Measurements from ENCODE around the gene UIMC1. TPM values are rescaled to one million over a fixed set of nuclear protein-coding genes. Genes with fewer than 3 reads are reported as not detected.
A peak's percentile ranks its signal among the peaks of the same experiment; 100 is the strongest.

The UIMC1 gene
- total and polyA plus RNA-seq, 2 experiments from 2014 or later: 25.3 to 30.8 TPM

DNA sequence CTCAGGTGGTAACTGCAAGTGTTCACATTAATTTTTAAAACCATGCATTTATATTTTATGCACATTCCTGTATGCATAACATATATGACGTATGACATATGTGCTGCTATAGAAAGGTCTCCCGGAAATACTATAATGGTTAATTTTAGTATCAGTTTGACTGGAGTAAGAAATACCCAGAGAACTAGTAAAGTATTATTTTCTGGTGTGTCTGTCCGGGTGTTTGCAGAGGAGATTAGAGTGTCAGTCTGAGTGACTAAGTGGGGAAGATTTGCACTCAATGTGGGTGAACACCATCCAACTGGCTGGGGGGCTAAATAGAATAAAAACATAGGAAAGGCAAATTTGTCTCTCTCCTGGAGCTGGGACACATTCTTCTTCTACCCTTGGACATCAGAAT lies 26.9 kb downstream of the UIMC1 start:
- Histone ChIP-seq H3K9me3 (ENCODE audit: low read depth) (no peaks in the 10 kb centered on the region), H3K27ac (no peak overlapping the region), H3K4me3 (no peak overlapping the region), H3K36me3 (peaks cover 17% of the 10 kb centered on the region), H3K27me3 (no peaks in the 10 kb centered on the region), H3K4me1 (ENCODE audit: low read depth) (no peaks in the 10 kb centered on the region)
- TF ChIP-seq, protein P1, sequence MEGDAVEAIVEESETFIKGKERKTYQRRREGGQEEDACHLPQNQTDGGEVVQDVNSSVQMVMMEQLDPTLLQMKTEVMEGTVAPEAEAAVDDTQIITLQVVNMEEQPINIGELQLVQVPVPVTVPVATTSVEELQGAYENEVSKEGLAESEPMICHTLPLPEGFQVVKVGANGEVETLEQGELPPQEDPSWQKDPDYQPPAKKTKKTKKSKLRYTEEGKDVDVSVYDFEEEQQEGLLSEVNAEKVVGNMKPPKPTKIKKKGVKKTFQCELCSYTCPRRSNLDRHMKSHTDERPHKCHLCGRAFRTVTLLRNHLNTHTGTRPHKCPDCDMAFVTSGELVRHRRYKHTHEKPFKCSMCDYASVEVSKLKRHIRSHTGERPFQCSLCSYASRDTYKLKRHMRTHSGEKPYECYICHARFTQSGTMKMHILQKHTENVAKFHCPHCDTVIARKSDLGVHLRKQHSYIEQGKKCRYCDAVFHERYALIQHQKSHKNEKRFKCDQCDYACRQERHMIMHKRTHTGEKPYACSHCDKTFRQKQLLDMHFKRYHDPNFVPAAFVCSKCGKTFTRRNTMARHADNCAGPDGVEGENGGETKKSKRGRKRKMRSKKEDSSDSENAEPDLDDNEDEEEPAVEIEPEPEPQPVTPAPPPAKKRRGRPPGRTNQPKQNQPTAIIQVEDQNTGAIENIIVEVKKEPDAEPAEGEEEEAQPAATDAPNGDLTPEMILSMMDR (IDR thresholded peaks at IDR 0.05; ENCODE audit: low read depth, low read length): no peak
- no peak for DNase-seq (ENCODE audit: low read depth in 1 of 2, low spot score in 1 of 2)

DNA sequence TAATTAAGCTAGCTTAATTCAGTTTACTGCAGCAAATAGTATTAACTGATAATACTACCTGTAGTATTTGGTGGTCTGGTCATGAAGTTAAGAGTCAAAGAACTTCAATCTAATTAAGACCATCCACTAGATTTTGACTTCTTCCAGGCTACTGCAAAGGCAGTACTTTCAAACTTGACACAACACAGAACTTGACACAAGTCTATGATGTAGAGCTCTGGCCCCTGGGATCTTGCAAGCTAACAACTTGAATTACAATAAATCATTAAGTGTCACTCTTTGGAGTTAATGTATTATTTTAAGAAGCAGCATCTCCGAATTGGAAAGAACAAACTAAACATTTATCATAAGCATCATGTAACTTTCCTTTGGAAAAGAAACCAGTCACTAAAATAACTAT lies 40.9 kb downstream of the UIMC1 start:
- H3K36me3 ChIP-seq: peaks cover 22% of the 10 kb centered on the region
- TF ChIP-seq, protein P1 (IDR thresholded peaks at IDR 0.05; ENCODE audit: low read depth, low read length): no peak
- DNase-seq (ENCODE audit: low read depth in 1 of 2, low spot score in 1 of 2): peak in 1 of 2 donors; percentile 8

DNA sequence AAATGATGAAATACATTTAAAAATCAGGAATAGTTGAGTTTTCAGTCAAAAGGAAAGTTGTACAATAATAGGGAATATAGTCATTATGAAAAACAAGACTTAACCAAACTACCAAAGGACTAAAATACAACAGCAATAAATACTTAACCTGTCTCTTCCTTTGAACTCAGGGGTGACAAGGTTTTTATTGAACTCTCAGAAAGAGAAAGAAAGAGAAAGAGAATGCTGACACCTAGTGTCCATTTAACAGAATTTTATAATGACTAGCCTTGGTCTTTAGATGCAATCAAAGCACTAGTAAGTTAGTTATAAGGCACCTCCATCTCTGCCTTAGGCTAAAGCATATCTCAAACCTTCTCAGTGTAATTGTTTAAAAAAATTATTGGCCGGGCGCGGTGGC lies 47.5 kb downstream of the UIMC1 start:
- H3K36me3 ChIP-seq: peaks cover 13% of the 10 kb centered on the region
- H3K27ac ChIP-seq: no peak overlapping the region
- H3K27me3 ChIP-seq: no peaks in the 10 kb centered on the region
- peak; percentile 42 to 60 for DNase-seq (ENCODE audit: low read depth in 1 of 2, low spot score in 1 of 2)
- H3K9me3 ChIP-seq (ENCODE audit: low read depth): no peaks in the 10 kb centered on the region
- H3K4me3 ChIP-seq: no peak overlapping the region
- TF ChIP-seq, protein P1 (IDR thresholded peaks at IDR 0.05; ENCODE audit: low read depth, low read length): peak; percentile 32
- H3K4me1 ChIP-seq (ENCODE audit: low read depth): no peaks in the 10 kb centered on the region

More for the DNA sequence above, 40.9 kb downstream of the UIMC1 start:
- Histone ChIP-seq H3K27ac (no peak overlapping the region), H3K9me3 (ENCODE audit: low read depth) (no peaks in the 10 kb centered on the region), H3K27me3 (no peaks in the 10 kb centered on the region), H3K4me1 (ENCODE audit: low read depth) (no peaks in the 10 kb centered on the region), H3K4me3 (no peak overlapping the region)

DNA sequence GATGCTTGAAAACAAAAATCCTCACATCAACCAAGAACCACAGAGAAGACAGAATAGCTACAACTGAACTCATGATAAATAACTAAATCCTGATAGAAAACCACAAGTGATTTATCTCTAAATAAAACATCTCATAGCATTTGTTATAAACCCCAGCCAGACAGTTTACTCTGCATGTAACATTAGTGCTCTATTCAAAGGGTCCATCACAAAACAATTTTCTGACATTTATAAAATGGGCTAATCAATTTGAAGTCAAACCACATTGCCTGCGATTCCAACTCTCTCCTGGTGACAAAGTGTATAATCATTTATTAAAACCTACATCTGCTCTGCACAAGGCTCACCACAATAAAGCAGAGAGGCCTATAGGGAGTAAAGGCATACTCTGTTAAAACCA lies 49.8 kb downstream of the UIMC1 start:
- no peak for DNase-seq (ENCODE audit: low read depth in 1 of 2, low spot score in 1 of 2)
- TF ChIP-seq, protein P1 (IDR thresholded peaks at IDR 0.05; ENCODE audit: low read depth, low read length): no peak
- H3K36me3 ChIP-seq: peaks cover 13% of the 10 kb centered on the region
- H3K4me1 ChIP-seq (ENCODE audit: low read depth): no peaks in the 10 kb centered on the region
- no peak overlapping the region for H3K4me3 ChIP-seq
- H3K9me3 ChIP-seq (ENCODE audit: low read depth): no peaks in the 10 kb centered on the region
- no peak overlapping the region for H3K27ac ChIP-seq
- no peaks in the 10 kb centered on the region for H3K27me3 ChIP-seq

DNA sequence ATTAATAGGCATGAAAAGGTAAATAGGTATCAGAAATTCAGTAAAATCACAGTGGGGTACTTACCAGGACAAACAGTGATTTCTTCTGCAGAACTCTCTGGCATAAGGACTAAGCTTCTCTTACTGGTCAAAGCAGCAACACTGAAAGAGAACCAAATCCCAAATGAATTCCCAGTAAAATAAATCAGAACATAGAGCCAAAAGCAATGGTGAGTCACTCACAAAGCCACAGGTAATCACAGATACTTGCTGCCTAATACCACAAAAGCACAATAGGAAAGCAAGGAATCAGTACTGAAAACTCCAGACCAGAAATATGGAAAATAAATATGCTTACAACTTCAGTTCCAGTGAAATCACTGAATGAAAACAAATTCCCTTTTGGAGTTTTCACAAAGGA lies 50.7 kb downstream of the UIMC1 start:
- DNase-seq (ENCODE audit: low read depth in 1 of 2, low spot score in 1 of 2): peak in 1 of 2 donors; percentile 32
- Histone ChIP-seq H3K27me3 (no peaks in the 10 kb centered on the region), H3K4me1 (ENCODE audit: low read depth) (no peaks in the 10 kb centered on the region), H3K27ac (no peak overlapping the region), H3K36me3 (peaks cover 17% of the 10 kb centered on the region), H3K4me3 (no peak overlapping the region), H3K9me3 (ENCODE audit: low read depth) (no peaks in the 10 kb centered on the region)
- TF ChIP-seq, protein P1 (IDR thresholded peaks at IDR 0.05; ENCODE audit: low read depth, low read length): no peak

DNA sequence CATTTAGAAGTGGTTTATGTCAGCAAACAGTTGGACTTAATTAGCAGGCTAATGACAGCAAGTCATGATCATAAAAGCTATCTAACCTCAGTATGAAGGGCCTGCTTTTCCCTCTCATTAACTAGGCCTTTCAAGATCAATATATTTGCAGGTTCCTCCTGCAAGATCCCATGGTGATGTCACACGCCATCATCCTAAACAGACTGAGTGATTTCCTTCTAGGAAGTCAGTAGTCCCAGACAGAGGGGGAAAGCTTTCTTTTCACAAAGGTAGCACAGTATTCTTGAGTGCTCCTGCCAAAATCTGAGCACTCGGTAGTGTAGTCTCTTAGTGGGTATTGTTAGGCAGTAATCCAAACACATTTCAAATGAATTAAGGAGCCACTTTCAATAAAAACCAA lies 52.5 kb downstream of the UIMC1 start:
- Histone ChIP-seq H3K27ac (no peak overlapping the region), H3K27me3 (no peaks in the 10 kb centered on the region), H3K4me1 (ENCODE audit: low read depth) (no peaks in the 10 kb centered on the region), H3K9me3 (ENCODE audit: low read depth) (no peaks in the 10 kb centered on the region), H3K36me3 (peaks cover 17% of the 10 kb centered on the region), H3K4me3 (no peak overlapping the region)
- TF ChIP-seq, protein P1 (IDR thresholded peaks at IDR 0.05; ENCODE audit: low read depth, low read length): no peak
- DNase-seq (ENCODE audit: low read depth in 1 of 2, low spot score in 1 of 2): no peak

Measured in cardiac muscle cell (in vitro differentiated cells and primary cell).